SIG-M5 treated with dmso at 0.1 percent for 504 hours (cell line): ENCODE results near the gene ZBTB9.

Experiments used
- DNase-seq: peaks from one replicate; lab custom pipeline; 2025; ENCODE audit not compliant: unreplicated experiment; lab: John Stamatoyannopoulos, UW

Gene ZBTB9

DNA sequence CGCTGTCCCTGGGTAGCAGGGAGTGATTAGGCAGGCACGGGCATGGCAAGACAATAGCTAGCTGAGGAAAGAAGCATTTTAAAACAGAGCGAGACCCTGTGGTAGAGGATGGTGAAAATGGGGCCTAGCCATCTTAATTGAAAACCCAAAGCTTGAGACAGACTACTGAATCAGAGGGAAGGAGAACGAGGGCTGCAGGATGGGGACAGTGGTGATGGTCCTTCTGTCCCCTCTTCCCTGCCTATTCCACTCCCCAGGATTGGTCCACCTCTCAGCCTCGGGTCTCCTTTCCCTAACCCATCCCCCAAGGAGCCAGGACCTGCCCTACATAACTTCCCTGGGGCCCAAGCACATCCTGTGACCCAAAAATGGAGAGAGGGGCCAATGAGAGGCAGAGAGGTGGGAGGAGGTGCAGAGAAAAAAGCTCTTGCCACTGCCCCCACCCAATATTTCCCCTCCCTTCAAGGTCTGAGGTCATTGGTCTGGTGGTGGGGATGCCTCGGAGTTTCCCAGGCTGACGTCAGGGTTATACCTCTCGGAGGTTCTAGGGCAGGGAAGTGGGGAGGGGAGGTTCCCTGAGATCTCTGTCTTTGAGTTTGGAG, 35.6 kb upstream of the ZBTB9 start:
- DNase-seq: no peak

DNA sequence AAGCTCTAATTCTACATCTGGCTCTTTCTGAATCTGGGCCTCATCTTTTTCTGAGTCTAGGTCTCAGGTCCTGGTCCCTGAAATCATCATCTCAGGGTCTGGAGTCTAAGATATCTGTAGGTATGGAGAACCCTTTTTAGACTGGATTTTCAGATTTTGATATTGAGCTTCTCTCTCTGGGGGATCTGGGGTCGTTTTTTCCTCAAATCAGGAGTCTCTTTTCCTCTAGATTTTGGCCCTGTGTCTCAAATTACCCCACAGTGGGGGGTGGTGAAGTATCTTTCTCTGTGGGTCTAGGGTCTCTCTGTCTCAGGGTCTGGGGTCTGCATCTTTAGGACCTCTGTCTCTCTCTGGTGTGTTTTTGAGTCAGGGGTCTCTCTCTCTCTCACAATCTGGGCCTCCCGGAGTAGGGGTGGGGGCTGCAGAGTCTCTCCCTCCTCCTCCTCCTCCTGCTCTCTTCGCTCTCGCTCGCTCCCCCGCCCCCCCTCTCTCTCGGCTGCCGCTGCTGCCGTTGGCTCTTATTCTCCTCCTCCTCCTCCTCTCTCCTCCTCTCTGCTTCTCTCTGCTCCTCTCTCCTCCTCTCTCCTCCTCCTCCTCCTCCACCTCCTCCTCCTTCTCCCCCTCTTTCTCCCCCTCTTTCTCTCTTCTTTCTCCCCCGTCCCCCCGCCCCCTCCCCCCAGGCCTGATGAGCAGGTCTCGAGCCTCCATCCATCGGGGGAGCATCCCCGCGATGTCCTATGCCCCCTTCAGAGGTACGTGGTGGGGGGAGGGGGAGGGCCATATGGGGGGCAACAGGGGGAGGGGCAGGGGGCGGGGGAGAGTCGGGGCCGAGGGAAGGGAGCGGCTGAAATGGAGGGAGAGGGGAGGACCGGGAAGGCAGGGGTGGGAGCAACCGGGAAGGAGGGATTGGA, 34.5 kb upstream of the ZBTB9 start, which contains the start of gene SYNGAP1:
Gene SYNGAP1, plus strand, starts transcription at position 486 of the 911 bp plus-strand sequence. Its CDS starts 200 bp downstream, at position 686.
- DNase-seq: no peak

GRCh38 chr6:33420491-33421343, 33.7 kb upstream of the ZBTB9 start:
- DNase-seq: no peak

- DNase-seq: no peak
Measured at GRCh38 chr6:33421344-33421643, 33.1 kb upstream of the ZBTB9 start.

- DNase-seq: no peak
Measured at GRCh38 chr6:33423777-33424176, 30.6 kb upstream of the ZBTB9 start.

- DNase-seq: no peak
Measured at GRCh38 chr6:33424855-33425667, 29.3 kb upstream of the ZBTB9 start.

DNA sequence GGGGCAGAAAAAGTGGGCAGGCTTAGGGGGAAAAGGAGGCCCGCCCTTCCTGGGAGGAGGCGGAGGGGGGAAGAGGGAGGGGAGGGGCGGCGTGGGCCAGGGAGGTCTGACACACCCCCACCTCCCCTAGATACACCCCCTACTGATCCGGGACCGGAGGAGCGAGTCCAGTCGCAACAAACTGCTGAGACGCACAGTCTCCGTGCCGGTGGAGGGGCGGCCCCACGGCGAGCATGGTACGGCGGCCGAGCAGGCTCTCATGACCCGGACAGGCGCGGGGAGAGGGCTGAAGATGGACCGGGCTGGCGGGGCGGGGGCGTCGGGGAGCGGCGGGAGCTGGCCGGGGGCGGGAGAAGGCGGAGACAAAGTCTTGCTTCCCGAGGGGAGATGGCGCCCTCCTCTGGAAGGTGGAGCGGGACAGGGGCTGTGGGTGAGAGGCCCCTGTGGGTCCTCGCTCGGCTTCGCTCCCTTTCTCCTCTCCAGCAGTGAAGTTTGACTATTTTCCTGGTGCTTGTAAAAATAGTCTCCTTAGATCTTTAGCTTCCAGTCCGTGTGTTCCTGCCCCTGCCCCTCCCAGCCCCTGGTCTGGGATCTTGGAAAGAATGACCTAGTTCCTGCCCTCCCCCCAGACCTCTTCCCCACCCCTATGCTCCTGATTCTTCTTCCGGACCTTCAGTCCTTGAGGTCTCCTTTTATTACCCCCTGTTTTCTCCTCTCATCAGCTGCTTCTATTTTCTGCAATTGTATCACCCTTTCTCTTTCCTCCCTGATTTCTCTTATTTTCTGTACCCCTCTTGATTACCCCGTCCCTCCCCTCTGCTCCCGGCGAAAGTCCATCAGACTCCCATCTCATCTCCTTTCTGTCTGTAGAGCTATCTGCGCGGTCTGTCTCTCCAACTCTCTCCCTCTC, 28.5 kb upstream of the ZBTB9 start:
- DNase-seq: peak; percentile 70

- no peak for DNase-seq
Measured at GRCh38 chr6:33426590-33427511, 27.5 kb upstream of the ZBTB9 start.

DNA sequence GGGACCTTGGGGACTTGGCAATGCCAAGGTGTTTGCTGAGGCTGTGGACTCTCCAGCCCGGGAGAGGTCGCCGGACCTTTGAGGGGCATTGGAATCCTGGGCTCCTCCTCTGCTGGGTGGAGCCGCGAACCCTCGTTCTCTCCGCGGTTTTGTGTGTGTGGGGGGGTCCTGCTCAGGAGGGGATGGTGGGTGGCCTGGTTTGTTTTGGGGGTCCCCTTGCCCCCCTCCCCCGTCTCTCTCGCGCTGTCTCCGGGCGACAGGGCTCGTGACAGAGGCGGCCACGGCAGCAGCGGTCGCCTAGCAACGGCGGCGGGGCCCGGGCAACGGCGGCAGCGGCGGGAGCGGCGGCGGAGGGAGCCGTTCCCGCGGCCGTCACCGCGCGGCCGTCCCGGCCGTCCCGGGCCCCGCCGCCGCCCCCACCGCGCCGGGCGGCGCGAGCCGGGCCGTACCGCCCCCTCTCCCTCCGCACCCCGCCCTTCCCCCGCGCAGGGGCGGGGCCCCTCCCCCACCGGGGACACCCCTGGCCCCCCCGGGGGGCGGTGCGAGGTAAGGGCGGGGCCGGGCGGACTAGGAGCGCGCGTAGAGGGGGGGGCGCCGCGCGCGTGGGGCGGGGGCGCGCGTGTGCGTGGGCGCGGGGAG, 26.7 kb upstream of the ZBTB9 start:
- DNase-seq: no peak

- peak; percentile 46 for DNase-seq
Measured at GRCh38 chr6:33428224-33428965, 26.0 kb upstream of the ZBTB9 start.

DNA sequence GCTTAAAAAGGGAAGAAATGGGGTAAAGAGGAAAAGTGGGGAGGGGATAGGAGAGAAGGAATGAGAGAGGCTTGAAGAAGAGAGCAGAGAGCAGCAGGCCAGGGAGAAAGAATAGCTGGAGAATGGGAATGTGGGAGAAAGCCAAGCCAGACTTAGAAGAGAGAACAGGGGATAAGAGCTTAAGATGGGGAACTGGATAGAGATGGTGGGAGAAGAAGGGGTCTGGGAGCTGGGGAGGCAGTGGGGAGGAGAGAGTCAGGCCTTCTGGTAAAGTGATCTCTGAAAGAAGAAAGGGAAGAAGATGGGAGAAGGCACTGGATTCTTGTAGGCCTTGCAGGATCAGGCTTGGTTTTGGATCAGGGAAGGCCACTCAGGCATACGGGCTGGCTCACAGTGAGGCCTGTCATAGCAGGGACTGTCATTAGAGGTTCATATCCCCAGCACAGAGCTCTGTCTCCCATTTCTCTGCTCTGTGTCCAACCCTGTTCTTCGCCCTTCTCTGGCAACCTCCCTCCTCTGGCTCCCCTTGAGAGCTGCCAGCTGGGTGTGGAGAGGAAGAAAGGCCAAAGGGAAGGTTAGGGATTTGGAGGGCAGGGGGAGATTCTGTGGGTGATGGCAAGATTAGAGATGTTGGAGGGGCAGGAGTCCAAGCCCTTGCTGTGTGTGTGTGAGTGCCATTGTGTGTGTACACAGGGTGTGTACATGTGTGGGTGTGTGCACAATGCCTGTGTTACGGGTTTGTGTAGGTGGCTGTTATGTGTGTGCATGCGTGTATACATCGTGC, 25.2 kb upstream of the ZBTB9 start:
- DNase-seq: no peak

GRCh38 chr6:33429750-33430052, 24.7 kb upstream of the ZBTB9 start:
- DNase-seq: no peak

DNA sequence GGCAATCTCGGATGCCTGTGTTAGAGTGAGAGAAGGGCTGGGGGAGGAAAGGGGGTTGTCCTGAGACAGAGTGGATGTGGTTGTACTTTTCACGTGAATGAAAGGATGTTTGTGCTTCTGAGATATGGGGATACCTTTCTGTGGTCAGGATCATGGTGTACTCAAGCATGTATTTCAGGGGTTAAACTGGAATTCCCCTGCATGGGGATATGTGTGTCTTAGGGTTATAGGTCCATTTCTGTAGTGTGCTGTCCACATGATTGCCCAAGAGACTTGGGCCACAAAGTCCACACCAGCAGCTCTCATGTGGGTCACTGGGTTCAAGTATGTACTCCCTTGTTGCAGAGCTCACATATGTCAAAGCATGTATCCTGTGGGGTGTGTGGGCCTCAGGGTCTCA, 24.0 kb upstream of the ZBTB9 start:
- DNase-seq: no peak

DNA sequence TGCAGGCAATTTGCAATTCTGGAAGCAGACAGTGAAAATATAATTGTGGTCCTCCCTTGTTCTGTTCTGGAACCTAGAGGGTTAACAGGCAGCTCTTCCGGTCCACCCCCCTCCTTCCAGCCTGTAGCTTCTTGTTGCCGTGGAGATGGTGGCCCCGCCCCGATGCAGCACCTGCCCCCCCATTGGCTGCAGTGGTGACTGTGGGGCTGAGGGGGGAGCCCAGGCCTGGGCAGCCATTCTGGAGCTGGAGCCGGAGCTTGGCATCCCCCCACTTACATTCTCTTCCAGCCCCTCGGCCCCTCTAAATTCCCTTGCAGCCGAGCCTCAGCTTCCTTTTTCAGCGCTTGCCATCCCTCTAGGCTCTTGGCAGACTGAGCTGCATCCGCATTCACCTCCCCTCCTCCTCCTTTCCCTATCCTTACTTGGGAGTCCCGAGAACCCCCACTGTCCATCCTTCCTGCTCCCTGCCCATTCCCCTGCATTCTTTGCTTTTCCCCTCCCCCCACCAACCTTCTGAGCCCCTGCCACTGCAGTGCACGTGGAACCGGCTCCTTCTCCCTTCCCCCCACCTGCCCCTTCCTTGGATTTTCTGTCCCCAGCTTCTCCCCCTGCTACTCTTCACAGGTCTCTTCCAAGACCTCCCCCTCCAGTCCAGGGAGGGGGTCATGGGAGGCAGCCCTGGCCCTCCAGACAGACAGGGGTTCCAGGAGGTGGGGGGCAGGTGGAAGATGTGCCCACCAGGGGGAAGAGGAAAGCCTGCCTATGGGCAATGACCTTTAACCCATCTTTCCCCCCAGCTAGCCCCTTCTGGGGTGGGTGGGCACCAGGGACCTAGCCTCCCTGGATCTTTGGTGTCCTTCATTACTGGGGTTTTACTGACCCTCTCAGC, 23.1 kb upstream of the ZBTB9 start:
- DNase-seq: peak; percentile 55

- peak; percentile 20 for DNase-seq
Measured at GRCh38 chr6:33431880-33432541, 22.4 kb upstream of the ZBTB9 start.
